HG03108 (cell line): ENCODE results near the gene GAPT.

Experiments used
- ATAC-seq: cut with Tn5 transposase; IDR thresholded peaks from one replicate; pipeline ENCODE4 v1.9.1; 2021; ENCODE audit warnings: moderate library complexity; ENCODE audit not compliant: unreplicated experiment

The GAPT gene

DNA sequence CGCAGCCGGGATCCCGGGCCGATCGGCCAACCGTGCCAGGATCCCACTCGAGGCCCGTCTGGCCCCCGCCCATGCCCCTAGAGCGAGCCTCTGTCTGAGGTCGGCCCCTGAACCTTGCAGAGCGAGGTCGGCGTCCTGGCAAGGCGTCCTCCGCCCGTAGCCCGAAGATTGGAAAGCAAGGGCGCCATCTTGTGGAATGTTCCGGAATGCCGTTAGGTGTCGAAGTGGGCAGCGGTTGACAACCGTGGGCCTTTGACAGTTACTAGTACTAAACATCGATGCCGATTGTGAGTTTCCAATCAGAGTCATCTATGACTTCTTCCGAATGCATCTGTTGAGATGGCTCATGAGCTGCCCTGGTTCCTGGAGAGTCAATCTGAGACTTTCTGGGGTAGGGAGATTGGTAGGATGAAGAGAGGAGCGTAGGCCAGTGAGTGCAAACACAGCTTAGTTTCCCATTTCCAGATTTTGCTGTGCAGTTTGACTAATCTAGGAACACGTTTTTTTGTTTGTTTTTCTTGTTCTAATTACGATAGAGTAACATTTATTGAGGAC, 30.4 kb upstream of the GAPT start:
- peak; percentile 67 for ATAC-seq

DNA sequence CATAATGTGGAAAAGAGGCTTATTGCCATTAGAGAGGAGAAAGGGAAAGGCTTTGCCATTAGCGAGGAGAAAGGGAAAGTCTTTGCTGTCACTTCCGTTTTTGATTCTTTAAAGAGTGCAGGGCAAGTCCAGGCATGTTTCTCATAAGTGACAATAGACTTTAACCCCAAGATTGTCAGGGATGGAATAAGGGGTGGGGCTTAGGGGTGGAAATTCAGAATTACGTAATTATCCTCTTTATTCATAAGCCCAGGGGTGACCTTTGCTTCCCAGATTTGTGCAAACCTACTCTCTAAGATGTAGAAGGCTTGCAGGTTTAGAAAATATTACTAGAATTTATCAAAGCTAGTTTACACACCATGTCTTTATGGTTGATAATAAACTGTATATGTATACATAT, 29.1 kb upstream of the GAPT start:
- ATAC-seq, result no peak

DNA sequence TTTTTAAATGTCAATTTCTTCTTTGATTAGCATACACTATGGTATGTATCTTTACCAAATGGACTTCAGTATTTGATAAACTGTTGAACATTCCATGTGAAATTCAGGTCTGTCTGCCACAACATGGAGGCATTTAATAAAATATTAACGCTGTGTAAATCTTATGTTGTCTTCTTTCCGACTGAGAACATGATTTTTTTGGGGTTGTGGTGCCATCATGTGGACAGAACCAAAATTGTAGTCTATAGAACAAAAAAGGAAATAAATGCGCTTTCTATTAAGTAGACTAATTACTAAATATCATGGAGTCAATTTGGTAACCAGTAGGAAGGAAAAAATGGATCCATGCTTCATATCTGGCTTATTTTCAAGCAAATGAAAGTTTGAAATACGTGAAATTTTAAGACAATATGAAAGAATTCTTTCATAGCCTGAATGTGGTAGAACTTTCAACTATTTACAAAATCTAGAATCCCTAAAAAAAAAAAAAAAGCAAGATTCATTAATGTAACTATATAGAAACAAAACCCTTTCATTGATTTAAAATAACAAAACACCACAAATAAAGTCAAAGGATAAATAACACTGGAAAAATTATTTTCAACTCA, 28.5 kb upstream of the GAPT start:
- ATAC-seq, result no peak

DNA sequence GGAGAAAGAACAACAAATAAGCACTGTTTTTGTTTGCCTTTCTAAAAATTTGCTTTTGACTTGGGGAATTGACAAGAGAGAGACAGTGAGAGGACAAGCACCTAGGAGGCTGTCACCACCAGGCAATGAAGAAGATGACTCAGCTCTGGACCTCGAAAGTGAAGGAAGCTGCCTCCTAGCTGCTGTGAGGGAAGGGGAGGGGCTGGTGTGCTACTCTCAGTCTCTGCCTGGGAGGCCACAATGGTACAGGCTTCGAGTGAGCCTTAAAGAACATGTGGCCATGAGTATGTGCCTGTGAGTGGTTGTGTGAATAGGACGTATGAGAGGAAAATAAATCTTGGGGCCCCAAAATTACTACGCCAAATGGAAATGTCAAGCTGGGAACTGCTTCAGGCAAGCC, 24.3 kb upstream of the GAPT start:
- ATAC-seq, result peak; percentile 100

DNA sequence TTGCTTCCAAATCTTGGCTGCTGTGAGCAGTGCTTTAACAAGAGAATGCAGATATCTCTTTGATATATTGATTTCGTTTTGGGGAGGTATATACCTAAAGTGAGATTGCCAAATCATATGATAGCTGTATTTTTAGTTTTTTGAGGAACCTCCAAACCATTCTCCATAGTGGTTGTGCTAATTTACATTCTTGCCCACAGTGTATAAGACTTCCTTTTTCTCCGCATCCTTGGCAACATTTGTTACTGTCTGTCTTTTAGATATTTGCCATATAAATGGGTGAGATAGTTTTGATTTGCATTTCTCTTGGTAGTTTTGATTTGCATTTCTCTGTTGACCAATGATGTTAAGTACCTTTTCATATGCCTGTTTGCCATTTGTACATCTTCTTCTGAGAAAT, 21.3 kb upstream of the GAPT start:
- ATAC-seq, result no peak

DNA sequence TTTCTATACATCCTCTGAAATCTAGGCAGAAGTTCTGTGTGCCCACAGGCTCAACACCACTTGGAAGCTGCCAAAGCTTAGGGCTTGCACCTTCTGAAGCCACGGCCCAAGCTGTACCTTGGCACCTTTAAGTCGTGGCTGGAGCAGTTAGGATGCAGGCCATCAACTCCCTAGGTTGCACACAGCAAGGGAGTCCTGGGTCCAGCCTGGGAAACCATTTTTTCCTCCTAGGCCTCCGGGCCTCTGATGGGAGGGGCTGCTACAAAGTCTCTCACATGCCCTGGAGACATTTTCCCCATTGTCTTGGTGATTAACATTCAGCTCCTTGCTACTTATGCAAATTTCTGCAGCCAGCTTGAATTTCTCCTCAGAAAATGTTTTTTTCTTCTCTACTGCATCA, 15.8 kb upstream of the GAPT start:
- no peak for ATAC-seq

DNA sequence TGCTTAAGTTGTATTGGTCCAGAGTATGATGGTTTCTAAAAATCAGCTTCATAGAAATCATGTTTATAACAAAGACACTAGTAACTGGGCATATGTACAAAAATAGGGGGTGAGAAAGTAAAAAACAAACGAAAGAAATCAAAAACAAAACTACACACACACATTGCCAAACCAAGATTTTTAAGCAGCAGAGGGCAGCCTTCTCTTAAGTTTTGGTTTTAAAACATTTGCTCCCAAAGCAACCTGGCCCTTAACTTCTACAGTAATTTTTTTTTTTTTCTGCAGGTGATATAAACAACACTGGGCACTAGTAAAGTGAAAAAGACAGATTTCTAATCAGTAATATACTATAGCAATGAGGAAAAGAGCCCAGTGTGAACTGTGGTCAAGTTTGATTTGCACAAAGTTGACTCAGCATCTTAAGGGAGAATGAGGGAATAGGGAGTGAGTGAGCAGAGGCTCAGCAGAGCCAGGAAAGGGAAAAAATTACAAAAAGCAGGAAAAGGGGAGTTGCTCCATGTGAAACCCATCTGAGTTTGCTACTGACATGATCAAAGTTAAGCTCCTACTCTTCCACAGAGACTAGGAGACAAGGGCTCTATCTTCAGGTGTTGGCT, 13.4 kb upstream of the GAPT start:
- no peak for ATAC-seq

DNA sequence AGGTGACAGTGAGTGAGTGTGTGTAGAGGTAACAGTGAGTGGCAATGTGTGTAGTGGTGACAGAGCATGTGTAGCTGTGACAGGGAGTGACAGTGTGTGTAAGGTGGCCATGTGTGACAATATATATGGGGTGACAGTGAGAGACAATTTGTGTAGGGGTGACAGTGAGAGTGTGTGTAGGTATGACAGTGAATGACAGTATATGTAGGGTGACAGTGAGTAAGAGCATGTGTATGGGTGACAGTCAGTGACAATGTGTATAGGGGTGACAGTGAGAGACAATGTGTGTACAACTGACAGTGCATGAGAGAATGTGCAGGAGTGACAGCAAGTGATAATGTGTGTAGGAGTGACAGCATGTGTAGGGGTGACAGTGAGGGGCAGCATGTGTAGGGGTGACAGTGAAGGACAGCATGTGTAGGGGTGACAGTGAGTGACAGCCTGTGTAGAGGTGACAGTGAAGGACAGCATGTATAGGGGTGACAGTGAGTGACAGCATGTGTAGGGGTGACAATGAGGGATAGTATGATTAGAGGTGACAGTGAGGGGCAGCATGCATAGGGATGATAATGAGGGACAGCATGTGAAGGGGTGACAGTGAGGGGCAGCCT, 10.1 kb upstream of the GAPT start:
- no peak for ATAC-seq

DNA sequence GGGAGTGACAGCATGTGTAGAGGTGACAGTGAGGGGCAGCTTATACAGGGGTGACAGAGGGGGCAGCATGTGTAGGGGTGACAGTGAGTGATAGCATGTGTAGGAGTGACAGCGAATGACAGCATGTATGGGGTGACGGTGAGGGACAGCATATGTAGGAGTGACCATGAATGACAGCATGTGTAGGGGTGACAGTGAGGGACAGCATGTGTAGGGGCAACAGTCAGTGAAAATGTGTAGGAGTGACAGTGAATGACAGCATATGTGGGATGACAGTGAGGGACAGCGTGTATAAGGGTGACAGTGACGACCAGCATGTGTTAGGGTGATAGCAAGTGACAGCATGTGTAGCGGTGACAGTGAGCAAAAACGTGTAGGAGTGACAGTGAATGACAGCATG, 9.4 kb upstream of the GAPT start:
- ATAC-seq, result no peak

DNA sequence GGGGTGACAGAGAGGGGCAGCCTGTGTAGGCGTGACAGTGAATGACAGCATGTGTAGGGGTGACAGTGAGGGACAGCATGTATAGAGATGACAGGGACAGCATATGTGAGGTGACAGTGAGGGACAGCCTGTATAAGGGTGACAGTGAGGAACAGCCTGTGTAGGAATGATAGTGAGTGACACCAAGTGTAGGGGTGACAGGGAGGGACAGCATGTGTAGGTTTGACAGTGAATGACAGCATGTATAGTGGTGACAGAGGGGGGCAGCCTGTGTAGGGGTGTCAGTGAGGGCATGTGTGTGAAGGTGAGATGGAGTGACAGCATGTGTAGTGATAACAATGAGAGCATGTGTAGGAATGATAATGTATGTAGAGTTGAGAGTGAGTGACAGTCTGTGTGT, 8.7 kb upstream of the GAPT start:
- no peak for ATAC-seq

DNA sequence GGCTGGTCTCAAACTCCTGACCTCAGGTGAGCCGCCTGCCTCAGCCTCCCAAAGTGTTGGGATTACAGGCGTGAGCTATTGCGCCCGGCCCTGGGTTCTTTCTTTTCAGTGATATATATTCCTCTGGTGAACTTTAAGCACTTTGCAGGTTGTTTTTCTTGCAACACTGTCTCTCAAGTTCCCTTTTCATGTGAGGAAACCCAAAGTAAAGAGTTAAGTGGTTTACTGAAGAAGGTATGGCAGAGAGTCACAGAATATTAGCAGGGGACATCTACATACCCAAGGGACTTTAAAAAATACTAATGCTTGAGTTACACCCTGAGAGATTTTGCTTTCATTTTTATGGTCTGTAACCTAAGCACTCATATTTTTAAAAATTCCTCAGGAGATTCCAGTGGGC, 6.7 kb upstream of the GAPT start:
- no peak for ATAC-seq

DNA sequence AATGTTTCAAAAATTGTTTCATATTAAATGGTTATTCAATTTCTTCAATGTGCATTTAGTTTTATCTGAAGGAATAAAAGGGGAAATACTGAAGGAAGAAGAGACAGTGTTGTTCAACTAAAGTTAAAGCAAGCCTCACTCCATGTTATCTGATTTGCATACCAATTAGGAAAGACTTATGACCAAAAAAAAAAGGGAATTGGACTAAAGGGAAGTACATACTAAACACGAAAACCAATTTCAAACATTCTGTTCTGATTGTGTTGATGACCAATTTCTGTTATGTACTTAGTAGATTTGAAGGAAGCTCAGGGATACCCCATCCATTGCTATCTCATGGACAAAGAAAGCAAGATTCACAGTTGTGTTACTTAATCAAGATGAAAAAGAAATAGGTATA, 4.9 kb upstream of the GAPT start:
- no peak for ATAC-seq

DNA sequence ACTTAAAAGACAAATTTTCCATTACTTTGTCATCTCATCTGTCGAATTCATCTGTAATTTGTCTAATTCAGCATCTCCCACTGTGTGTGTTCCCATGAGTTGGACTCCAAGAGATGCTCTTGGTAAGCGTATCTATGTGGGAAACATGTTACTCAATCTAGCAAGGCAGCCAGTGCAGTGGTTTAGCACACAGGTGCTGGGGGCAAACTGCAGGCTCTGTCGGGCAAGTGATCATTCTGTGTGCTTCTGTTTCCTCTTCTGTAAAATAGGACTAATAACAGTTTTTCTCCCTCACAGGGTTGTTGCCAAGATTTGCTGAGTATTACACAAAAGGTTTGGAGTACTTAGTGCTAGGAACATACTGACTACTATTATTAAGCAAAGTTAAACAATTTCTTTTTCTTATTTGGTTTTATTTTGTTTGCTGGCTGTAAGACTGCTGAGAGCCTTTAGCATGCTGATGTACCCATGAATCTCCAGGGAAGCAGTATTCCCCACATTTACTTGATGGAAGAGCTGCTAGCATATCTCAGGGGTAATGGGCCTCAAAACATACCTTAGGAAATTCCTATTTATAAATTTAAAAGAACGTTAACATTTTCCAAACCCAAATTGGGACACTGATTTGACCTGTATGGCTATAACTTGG, 709 bp upstream of the GAPT start:
- no peak for ATAC-seq

DNA sequence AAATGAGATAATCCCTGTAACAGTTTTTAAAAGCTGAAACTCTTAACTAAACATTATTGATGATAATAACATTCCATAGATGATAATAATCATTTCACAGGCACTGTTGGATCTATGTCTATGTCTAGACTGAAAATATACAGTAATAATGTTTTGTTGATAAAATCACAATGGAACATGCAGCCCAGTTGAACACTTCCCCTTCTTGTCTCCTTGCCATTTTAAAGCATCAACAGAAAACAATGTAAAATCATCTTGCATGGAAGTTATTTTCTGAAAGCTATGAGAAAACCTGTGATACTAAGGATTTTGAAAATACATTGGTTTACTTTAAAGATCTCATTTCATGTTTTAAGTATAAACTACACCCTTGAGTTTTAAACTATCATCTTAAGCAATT, 1.9 kb downstream of the GAPT start:
- ATAC-seq, result no peak

DNA sequence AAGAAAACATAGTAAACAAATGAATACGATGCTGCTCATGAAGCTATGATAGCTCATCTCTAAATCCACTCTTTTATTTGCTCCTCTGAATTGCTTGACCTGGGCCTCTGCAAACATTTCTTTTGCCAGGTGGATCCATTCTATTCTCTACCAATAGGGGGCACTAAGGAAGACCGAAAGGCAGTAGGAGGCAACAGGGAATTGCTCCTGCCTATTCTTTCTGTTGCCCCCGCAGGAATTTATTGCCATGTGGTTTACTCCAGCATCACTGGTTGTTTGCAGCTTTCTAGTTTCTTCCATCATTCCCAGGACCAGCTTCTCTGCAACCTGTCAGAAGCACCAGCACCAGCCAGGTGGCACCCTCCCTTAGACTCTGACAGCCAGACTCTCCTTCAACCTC, 5.3 kb downstream of the GAPT start:
- no peak for ATAC-seq

DNA sequence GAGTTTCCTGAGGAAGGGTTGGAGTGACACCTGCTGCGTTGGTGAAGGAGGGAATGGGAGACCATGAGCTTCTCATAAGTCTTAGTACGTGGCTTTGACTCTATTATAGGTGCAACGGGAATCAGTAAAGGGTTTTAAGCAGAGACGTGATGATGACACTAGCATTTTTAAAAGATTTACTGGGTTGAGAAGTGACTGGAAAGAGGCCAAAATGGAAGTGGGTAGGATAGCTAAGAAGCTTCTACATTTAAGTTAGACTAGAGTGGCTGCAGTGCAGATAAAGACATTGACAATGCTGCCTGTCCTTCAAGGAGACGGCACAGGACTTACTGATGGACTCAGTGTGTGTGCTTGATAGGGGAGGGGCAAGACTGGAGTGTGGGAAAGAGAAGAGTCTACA, 6.2 kb downstream of the GAPT start:
- ATAC-seq, result no peak

DNA sequence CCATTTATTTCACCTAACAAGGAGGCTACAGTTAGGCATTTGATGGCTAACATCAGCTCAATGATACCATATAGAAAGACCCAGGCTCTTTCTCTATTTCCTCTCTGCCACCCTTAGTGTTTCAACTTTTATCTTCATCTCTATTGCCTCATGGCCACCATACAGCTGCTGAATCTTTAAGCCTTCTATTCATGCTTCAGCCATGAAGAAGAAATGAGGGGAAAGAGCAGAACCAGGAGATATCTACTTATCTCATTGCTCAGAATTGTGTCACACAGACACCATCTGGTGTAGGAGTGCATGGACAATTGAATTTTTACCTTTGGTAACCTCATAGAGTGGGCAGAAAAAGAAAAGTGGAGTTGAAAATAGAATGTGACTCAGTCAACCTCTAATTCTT, 6.7 kb downstream of the GAPT start:
- ATAC-seq, result no peak

DNA sequence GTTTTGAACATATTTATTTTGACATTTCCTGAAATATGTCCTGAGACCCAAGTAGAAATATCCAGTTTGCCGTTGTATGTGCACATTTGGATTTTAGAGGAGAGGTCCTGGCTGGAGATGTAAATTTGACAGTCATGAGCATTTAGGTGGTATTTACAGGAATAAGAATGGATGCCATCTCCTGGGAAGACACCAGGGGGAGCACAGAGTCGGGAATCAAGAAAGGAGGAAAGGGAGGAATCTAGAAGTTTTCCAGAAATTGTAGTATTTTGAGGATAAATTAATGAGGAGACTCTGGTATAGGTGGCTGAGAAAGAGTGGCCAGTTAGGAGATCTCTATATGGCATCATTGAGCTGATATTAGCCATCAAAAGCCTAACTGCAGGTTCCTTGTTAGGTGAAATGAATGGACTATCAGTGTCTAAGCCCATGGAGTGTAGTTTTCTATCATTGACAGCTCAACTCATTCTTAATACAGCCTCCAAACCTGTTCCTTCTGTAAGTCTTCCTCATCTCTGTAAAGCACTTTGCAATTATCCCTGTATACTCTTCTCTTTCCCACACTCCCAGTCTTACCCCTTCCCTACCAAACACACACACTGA, 7.2 kb downstream of the GAPT start:
- no peak for ATAC-seq

DNA sequence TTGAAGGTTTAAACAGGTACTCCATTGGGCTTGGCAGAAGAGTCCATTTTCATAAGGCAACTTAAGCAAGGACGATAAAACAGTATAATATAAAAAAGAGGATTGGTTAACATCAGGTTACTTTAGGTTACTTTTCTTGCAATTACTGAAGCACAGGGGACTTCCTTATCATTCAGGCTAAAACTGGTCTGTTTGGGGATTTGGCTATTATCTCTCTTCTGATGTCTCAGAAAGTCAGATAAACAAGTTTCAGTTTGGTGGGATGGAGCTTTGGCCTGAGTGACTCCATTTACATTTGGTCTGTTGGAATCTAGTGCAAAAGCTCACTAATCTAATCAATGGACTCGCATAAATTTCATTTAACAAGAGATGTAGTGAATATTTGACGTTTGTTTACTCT, 8.0 kb downstream of the GAPT start:
- no peak for ATAC-seq

DNA sequence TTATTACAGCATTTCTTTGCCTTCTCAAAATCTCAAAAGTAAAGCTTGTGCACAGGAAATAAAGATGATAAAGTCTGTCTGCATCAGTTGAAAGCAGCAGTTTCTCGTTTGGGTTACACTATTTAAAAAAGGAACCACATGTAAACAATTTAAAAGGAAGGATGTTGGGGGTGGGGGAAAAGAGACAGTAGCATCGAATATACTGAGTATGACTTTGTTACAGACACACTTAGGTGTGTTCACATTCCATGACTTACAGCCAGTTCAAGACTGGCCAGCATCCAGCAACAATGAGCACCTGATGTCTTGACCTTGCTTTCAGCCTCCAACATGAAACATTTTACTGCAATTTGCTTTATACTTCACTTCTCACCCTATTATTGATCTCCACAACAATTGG, 8.7 kb downstream of the GAPT start:
- no peak for ATAC-seq

DNA sequence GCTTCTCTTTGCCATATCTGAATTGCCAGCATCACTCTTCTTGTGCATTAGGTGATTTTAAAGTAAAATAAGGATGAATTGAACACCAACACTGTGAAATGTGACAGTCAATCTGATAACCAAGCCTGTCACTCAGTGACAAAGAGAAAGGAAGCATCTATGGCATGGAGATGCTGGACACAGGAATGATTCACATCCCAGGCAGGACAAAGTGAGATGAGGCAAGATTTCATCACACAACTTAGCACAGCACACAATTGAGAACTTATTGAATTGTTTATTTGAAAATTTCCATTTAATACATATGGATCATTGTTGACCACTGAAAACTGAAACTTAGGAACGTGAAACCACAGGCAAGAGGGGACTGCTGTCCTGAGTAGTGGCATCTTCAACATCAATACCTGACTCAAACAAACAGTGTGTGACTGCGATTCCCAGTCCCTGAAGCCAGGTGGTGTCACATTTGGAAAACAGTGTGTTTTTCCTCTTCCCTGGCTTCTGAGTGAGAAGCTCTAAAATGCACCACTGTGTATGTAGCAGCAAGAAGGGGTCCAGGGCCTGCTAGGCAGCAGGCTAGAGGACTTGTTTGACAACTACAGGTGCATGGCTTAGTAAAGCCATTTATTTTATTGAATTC, 10.7 kb downstream of the GAPT start:
- ATAC-seq, result no peak
